Activated CD4-positive, alpha-beta T cell treated with anti-CD3 and anti-CD28 coated beads for 48 hours (primary cell): ENCODE measurements around the gene DIP2A.

Experiments
- DNase-seq: peaks from one replicate; pipeline ENCODE4 v3.0.0-alpha.2; 2020

DIP2A gene

GRCh38 chr21:46458315-46459023 lies at the start of gene DIP2A:
Gene DIP2A, plus strand, starts transcription at chr21:46458891. Its CDS starts 241 bp downstream, at chr21:46459132.
- DNase-seq: peak; percentile 95

- DNase-seq: no peak
Measured at GRCh38 chr21:46409641-46410406, 48.9 kb upstream of the DIP2A start.

GRCh38 chr21:46410516-46410915 lies 48.2 kb upstream of the DIP2A start:
- DNase-seq: no peak

GRCh38 chr21:46411236-46411635 lies 47.5 kb upstream of the DIP2A start:
- no peak for DNase-seq

- no peak for DNase-seq
Measured at GRCh38 chr21:46411691-46412090, 47.0 kb upstream of the DIP2A start.

GRCh38 chr21:46412521-46413364 lies 45.9 kb upstream of the DIP2A start:
- DNase-seq: no peak

GRCh38 chr21:46413365-46413696 lies 45.4 kb upstream of the DIP2A start:
- DNase-seq: no peak

- no peak for DNase-seq
Measured at GRCh38 chr21:46414965-46415275, 43.8 kb upstream of the DIP2A start.

GRCh38 chr21:46416551-46416950 lies 42.1 kb upstream of the DIP2A start:
- no peak for DNase-seq

GRCh38 chr21:46418265-46418946 lies 40.3 kb upstream of the DIP2A start:
- DNase-seq: no peak

GRCh38 chr21:46420241-46421190 lies 38.2 kb upstream of the DIP2A start:
- DNase-seq: no peak

GRCh38 chr21:46421191-46421750 lies 37.4 kb upstream of the DIP2A start:
- no peak for DNase-seq

GRCh38 chr21:46421756-46422555 lies 36.7 kb upstream of the DIP2A start:
- no peak for DNase-seq

- no peak for DNase-seq
Measured at GRCh38 chr21:46422636-46423241, 36.0 kb upstream of the DIP2A start.

- no peak for DNase-seq
Measured at GRCh38 chr21:46423546-46424038, 35.1 kb upstream of the DIP2A start.

GRCh38 chr21:46424039-46424591 lies 34.6 kb upstream of the DIP2A start:
- peak; percentile 7 for DNase-seq

GRCh38 chr21:46424621-46425020 lies 34.1 kb upstream of the DIP2A start:
- no peak for DNase-seq

- no peak for DNase-seq
Measured at GRCh38 chr21:46425041-46425440, 33.6 kb upstream of the DIP2A start.

- DNase-seq: peak; percentile 40
Measured at GRCh38 chr21:46425571-46425970, 33.1 kb upstream of the DIP2A start.
